Osteocyte (in vitro differentiated cells): ENCODE measurements around the gene ADAMTS18. TPM values are rescaled to one million over a fixed set of nuclear protein-coding genes. Genes with fewer than 3 reads are reported as not detected.

ENCODE experiments used
- DNase-seq: peaks from one replicate; pipeline ENCODE4 v3.0.0; 2021; ENCODE audit warnings: mixed read lengths; ENCODE audit not compliant: unreplicated experiment; ENCODE audit errors: extremely low spot score
- H3K27ac Mint-ChIP-seq: one replicate; pipeline ENCODE4 v1.8.0; 2021; ENCODE audit warnings: mild to moderate bottlenecking, mixed read lengths; ENCODE audit not compliant: unreplicated experiment
- H3K27me3 Mint-ChIP-seq: one replicate; pipeline ENCODE4 v1.8.0; 2021; ENCODE audit warnings: mixed read lengths; ENCODE audit not compliant: unreplicated experiment
- H3K36me3 Mint-ChIP-seq: one replicate; pipeline ENCODE4 v1.8.0; 2021; ENCODE audit warnings: mixed read lengths; ENCODE audit not compliant: unreplicated experiment
- H3K4me1 Mint-ChIP-seq: one replicate; pipeline ENCODE4 v1.8.0; 2021; ENCODE audit warnings: mixed read lengths; ENCODE audit not compliant: unreplicated experiment
- H3K4me3 Mint-ChIP-seq: one replicate; pipeline ENCODE4 v1.8.0; 2021; ENCODE audit warnings: mild to moderate bottlenecking, moderate library complexity, mixed read lengths; ENCODE audit not compliant: unreplicated experiment
- H3K9me3 Mint-ChIP-seq: one replicate; pipeline ENCODE4 v1.8.0; 2021; ENCODE audit warnings: mixed read lengths; ENCODE audit not compliant: unreplicated experiment
- CTCF ChIP-seq: fragments of 200-600 bp; sonication (generic); IDR thresholded peaks from 2 replicates; pipeline ENCODE4 v1.5.0; 2021; ENCODE audit warnings: antibody characterized with exemption, mild to moderate bottlenecking, moderate library complexity
- total RNA-seq: library from RNA; stranded (reverse); gene quantifications from 2 replicates; pipeline ENCODE4 v1.2.1, GENCODE V29; 2021

Gene ADAMTS18
- total RNA-seq, 1 donor from 2014 or later, result not detected

- H3K36me3 Mint-ChIP-seq, result no peaks in the 10 kb centered on the region
- no peak for TF ChIP-seq CTCF
- H3K27me3 Mint-ChIP-seq, result no peaks in the 10 kb centered on the region
- no peak overlapping the region for H3K27ac Mint-ChIP-seq
- no peak overlapping the region for H3K4me3 Mint-ChIP-seq
- H3K4me1 Mint-ChIP-seq, result no peaks in the 10 kb centered on the region
- no peak for DNase-seq
- no peaks in the 10 kb centered on the region for H3K9me3 Mint-ChIP-seq
Observed at GRCh38 chr16:77393955-77394354, 40.9 kb downstream of the ADAMTS18 start.

GRCh38 chr16:77387815-77388209, 47.0 kb downstream of the ADAMTS18 start:
- no peak for TF ChIP-seq CTCF
- no peak overlapping the region for H3K4me3 Mint-ChIP-seq
- no peaks in the 10 kb centered on the region for H3K36me3 Mint-ChIP-seq
- no peak for DNase-seq
- H3K9me3 Mint-ChIP-seq, result no peaks in the 10 kb centered on the region
- no peaks in the 10 kb centered on the region for H3K4me1 Mint-ChIP-seq
- H3K27ac Mint-ChIP-seq, result no peak overlapping the region
- H3K27me3 Mint-ChIP-seq, result peaks cover 3% of the 10 kb centered on the region

GRCh38 chr16:77386831-77387814, 47.7 kb downstream of the ADAMTS18 start:
- H3K27me3 Mint-ChIP-seq, result peaks cover 3% of the 10 kb centered on the region
- H3K9me3 Mint-ChIP-seq, result no peaks in the 10 kb centered on the region
- TF ChIP-seq CTCF, result no peak
- no peak overlapping the region for H3K27ac Mint-ChIP-seq
- DNase-seq, result no peak
- no peaks in the 10 kb centered on the region for H3K36me3 Mint-ChIP-seq
- no peak overlapping the region for H3K4me3 Mint-ChIP-seq
- H3K4me1 Mint-ChIP-seq, result no peaks in the 10 kb centered on the region

DNA sequence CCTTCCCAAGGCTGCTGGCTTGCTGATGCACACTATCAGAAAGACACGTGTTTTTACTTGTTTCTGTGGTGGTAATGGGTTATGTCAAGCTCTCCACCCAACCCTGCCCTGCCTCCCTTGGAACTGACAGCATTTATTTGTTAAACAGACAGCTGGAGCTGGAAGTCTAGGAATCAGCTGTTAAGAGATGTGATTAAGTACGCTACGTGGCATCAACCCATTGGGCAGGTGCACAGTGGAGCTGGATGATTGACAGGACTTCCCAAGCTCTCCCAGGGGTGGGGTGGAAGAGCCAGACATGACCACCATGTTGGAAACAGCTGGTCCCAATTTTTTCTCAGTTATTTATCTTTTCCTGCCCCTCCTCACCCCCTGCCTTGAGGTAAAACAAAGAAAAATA, 49.4 kb downstream of the ADAMTS18 start:
- no peak for DNase-seq
- TF ChIP-seq CTCF, result no peak
- Mint-ChIP-seq H3K9me3 (no peaks in the 10 kb centered on the region), H3K4me3 (no peak overlapping the region), H3K27me3 (peaks cover 3% of the 10 kb centered on the region), H3K4me1 (no peaks in the 10 kb centered on the region), H3K36me3 (no peaks in the 10 kb centered on the region), H3K27ac (no peak overlapping the region)

- Mint-ChIP-seq H3K9me3 (no peaks in the 10 kb centered on the region), H3K4me1 (no peaks in the 10 kb centered on the region), H3K27me3 (peaks cover 3% of the 10 kb centered on the region), H3K36me3 (no peaks in the 10 kb centered on the region), H3K27ac (no peak overlapping the region), H3K4me3 (no peak overlapping the region)
- no peak for TF ChIP-seq CTCF
- DNase-seq, result no peak
Observed at GRCh38 chr16:77383606-77384187, 51.1 kb downstream of the ADAMTS18 start.
